HG02571 (cell line): ENCODE measurements around the gene RSKR.
"Not testable (repeated sequence)": the region's sequence is repeated elsewhere in the genome, so short reads cannot be mapped to it uniquely, and the experiment has no call there.

ENCODE experiments used
- ATAC-seq: cut with Tn5 transposase; IDR thresholded peaks from one replicate; pipeline ENCODE4 v1.9.1; 2021; ENCODE audit warnings: mild to moderate bottlenecking, moderate library complexity; ENCODE audit not compliant: unreplicated experiment

The RSKR gene

GRCh38 chr17:28613931-28614381, at the start of gene RSKR:
Gene RSKR, minus strand, starts transcription at chr17:28614185. Its CDS starts 24 bp downstream, at chr17:28614161.
- no peak for ATAC-seq

DNA sequence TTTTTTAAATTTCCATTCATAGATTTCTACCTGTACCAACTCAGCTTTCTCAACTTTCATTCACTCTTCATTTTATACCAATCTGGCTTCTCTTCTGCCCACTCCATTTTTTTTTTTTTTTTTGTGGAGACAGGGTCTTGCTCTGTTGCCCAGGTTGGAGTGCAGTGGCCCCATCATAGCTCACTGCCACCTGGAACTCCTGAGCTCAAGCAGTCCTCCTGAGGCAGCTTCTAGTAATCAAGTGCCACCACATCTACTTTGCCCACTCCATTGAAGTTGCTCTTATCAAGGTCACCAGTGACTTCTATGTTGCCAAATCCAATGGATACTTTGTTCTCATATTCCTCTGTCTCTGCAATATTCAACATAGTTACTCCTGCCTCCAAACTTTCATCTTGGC, 49.7 kb upstream of the RSKR start:
- ATAC-seq: no peak

DNA sequence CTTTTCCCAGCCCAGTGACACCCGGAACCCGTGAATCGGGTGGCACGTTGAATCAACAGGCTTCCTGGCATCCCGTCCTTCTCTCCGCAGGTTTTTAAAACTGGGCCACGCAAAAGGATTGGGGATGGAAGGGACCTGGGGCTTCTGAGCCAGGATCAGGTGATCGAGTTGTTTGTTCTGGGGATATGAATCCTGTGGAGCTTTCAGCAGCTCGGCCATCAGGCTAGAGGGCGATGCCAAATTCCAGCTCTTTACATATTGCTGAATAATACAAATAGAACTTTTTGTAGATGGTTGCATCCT, 48.5 kb upstream of the RSKR start:
- ATAC-seq: no peak

DNA sequence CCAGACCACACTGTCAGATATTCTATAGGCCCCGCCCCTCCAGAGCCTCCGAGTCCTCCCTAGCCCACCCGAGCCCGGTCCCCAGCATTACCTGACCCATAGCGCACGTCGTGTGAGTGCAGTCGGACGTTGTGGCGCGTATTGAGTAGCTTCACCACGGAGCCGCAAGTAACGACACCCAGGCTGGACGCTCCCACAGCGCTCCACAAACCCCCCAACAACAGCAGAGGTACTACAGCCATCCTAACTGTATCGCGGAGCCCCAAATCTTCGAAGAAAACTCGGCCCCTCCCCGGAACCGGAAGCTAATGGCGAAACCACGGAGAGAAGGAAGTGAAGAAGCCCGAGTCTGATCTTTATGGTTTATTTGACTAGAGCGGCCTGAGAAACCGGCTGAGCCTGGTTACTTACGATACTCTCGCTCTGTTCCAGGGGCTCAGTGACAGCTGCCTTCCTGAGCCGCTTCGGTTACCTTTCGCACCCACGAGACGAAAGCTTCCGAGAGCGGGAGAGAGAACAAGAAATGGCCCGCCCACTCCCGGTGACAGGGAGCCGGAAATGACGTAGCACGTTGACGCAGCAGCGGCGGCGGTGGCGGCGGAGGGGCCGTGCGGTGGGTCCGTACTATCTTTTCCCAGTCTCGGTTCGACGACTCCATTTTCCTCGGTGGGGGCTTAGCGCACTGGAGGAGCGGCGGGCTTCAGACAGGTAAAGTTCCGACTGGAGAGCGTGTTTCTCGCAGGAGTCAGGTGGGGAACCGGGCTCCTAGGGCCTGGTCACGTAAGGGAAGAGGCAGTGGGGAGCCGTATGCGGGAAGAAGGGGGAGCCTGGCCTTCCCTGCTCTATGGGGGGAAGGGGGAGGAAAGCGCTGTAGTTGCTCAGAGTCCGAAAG, 47.9 kb upstream of the RSKR start, which contains the start of the genes SDF2 and SUPT6H:
Gene SDF2 (minus strand): TSS at position 272 of the 892 bp plus-strand sequence. CDS start 30 bp downstream, at position 242.
Gene SUPT6H (plus strand): TSS at position 571 of the 892 bp plus-strand sequence. CDS start 11,197 bp downstream, outside the sequence.
- ATAC-seq: peak; percentile 79

- ATAC-seq: not testable (repeated sequence)
These were observed 45.5 kb upstream of the RSKR start for GRCh38 chr17:28659497-28659881.

GRCh38 chr17:28658766-28659496, 44.9 kb upstream of the RSKR start:
- ATAC-seq: not testable (repeated sequence)

DNA sequence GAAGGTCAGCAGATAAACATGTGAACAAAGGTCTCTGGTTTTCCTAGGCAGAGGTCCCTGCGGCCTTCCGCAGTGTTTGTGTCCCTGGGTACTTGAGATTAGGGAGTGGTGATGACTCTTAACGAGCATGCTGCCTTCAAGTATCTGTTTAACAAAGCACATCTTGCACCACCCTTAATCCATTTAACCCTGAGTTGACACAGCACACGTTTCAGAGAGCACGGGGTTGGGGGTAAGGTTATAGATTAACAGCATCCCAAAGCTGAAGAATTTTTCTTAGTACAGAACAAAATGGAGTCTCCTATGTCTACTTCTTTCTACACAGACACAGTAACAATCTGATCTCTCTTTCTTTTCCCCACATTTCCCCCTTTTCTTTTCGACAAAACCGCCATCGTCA, 44.4 kb upstream of the RSKR start:
- not testable (repeated sequence) for ATAC-seq

DNA sequence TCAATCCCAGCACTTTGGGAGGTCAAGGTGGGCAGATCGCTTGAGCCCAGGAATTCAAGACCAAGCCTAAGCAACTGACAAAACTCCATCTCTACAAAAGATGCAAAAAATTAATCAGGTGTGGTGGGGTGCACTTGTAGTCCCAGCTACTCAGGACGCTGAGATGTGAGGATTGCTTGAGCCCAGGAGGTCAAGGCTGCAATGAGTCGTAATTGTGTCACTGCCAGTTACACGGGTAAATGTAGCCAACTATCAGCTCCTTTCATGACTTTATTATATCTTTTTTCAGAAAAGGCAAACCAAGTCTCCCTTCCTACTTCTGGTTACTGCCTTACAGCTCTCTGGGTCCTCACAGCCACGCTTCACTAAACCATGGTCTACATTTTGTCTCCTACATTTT, 43.8 kb upstream of the RSKR start:
- no peak for ATAC-seq

- no peak for ATAC-seq
These were observed 41.2 kb upstream of the RSKR start for GRCh38 chr17:28655160-28655559.

DNA sequence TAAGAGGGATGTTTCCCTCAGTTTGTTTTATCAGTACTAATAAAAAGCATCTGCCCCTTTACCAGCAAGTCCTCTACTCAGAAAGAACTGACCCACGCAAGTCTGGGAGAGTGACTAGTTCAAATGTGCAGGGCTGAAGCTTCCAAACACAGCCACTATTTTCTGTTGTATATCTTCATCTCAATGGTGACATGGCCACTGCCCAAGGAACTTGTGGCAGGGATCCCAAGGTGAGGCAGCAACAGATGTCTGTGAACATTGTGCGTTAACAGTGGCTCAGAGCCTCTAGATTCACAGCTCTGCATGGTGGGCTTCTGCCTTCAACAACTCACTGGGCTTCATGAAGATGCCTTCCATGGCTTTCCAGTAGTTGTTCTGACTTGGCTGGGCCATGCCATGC, 34.7 kb upstream of the RSKR start:
- no peak for ATAC-seq

DNA sequence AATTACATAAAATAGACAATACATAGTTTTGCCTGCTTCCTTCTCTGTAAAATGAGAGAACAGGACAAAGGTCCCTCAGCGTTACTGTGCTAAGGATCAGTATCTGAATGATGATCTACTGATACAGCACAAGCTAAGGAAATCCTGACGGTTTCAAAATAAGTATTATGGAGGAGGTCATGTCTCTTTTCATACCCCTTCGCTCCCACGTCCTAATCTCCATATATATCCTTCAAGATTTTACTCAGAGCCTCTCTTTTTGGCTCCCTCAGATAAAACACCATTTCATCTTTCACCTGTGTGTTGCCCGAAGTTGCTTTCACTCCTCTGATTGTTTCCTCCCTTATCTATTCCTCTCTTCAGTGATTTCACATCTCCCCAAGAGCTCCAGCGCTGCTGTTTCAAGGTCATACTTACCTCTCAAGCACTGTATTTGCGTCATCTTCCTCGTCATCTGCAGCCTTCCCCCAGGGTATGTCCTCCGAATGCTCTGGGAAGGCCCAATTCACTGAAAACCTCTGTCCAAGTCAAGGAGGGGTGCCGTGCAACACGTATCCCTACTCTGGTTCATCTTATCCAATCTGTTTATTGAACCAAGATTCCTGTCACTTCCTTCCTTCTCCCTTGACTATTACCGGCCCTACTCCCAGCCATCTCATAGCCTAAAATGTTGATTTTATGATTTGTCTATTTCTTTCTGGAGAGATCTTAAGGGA, 32.2 kb upstream of the RSKR start:
- ATAC-seq: no peak

- no peak for ATAC-seq
These were observed 31.6 kb upstream of the RSKR start for GRCh38 chr17:28645576-28645939.

DNA sequence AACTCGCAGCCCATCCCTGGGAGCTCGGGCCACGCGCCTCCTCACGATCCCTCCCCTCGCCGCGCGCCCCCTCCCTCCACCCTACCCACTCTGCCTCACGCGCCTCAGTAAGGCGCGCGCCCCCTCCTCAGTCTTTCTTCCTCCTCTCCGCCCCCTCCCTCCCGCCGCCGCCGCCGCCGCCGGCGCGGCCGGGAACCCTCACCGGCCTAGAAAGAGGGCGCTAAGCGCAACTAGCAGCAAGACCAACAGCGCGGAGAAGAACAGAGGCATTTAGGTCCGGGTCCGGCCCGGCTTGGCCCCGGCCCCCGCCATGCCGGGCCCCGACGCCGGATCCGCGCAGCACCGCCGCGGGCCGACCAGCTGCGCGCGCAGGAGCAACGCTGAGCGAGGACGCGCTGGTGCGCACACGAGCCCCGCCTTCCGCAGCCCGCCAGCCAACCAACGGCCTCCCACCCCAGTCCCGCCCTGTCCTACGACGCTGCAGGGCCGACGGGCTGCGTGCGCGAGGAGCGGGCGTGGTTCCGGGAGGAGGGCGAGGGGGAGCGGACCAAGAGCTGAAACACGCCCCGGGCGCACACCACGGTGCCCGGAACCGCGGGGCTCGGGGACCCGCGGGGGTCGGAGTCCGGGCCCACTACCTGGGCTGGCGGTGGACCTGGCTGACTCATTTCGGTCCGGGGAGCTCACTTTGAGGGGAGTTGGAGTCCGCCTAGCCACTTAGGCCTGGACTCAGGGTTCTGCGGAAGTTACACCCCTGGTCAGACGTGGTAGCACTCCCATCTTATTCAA, 31.0 kb upstream of the RSKR start, which contains the start of gene BLTP2:
Gene BLTP2 (minus strand): TSS at position 372 of the 789 bp plus-strand sequence. CDS start 102 bp downstream, at position 270.
- peak; percentile 87 for ATAC-seq

DNA sequence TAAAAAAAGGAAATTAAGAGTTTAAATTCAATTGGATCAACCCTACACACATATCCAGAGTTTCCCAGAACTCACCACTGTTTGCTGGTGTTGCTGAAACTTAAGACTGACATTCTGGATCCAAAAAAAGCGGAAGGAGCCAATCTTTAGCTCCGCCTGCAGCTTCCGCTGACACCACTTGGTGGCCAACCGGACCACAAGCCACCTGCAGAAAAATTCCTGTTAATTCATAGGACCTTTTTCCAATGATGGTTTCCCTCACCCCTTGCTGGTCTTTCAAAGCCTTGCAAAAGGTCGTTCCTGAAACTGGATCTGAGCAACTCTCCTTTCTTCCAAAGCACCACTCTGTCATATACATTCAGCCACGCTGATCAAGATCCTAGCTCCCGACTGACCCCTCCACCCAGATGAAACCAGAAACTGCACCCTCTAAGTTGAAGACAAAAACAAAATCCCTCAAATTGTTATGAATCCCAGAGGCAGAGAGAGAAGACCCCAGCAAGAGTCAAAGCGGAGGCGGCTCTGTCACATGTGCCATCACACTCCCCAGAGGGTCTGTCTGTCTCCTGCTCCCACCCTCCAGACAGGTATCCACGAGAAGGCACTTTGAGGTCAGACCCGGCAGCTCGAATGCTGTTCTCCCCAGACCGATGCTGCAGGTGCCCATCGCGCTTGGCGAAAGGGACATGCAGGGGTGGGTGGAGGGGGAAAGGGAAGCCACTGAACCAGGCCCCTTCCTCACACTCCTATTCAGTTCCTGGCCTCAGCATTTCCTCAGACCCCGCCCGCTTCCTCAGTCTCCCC, 30.2 kb upstream of the RSKR start:
- ATAC-seq: no peak

DNA sequence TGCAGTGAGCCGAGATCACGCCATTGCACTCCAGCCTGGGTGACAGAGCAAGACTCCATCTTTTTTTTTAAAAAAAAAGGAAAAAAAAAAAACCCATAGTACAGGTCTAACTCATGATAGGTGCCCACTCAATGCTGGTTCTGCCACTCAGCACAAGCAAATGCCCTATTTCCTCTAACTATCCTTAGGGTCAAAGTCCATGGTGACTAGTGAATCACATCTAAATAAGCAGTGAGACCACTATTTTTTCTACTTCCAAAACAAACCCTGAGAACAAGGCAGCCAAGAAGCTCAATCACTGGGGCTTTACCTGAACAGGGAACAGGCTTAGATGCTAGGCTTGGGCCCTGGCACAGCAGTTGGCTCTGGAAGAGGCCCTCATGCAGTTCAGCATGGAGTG, 27.6 kb upstream of the RSKR start:
- ATAC-seq: no peak

DNA sequence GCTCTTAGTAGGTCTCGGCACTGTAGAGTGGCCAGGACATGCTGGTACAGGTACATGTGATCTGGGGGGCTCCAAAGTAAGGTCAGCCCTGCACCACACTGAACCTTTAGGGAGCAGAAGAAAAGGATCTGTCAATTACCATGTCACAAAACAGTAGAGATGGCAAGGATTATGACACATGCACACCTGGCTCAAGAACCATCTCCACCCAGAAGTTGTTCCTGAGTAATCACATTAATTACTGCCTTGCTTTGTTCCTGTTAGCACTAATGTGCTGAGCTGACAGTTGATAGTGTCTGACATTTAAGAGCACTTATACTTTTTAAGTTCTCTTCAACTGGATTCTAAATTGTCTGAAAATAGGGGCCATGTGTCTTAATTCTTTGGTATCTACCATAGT, 21.5 kb upstream of the RSKR start:
- ATAC-seq: no peak

DNA sequence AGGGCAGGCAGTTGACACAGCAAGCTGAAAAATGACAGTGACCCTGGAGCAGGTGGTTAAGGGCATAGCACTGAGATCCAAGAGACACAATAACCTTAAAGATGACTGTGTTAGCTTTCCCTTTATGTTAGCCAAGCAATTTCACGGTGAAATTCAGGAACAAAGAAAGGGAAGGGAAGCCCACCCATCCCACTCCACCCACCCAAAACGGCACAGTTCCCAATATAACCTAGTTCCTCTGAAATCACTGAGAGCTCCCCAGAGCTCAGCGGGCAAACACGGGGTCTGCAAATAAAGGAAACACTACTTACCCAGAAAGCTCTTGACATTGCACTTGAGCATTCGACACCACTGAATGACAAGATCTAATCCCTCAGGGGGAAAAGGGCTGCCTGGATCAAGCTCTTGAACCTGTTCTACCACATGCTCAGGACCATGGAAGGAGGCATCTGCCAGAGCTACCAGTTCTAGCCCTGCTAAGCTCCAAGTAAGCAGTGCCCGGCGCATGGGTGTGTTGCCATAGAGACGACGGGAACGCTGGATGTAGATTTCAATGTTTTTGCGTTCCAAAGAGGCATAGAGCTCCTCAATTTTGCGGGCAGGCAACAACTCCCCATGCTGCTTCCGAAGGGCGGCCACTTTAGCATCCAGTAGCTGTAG, 20.4 kb upstream of the RSKR start:
- no peak for ATAC-seq

DNA sequence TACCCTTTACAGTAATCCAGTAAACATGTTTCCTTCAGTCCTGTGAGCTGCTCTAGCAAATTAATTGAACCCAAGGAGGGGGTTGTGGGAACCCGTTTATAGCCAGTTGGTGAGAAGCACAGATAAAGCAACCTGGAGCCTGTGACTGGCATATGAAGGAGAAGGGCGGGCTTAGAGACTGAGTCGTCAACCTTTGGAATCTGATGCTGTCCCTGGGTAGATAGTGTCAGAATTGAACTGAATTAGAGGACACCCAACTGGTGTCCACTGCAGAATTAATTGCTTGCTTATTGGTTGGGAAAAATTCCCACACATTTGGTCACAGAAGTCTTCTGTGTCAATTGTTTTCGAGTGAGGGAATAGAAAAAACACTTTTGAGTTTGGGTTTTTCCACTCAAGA, 12.8 kb upstream of the RSKR start:
- ATAC-seq: no peak

- ATAC-seq: no peak
These were observed 10.2 kb upstream of the RSKR start for GRCh38 chr17:28624148-28624547.
